ENCODE measurements around the gene MARCO. TPM values are rescaled to one million over a fixed set of nuclear protein-coding genes. Genes with fewer than 3 reads are reported as not detected.

Gene MARCO
- total and polyA plus RNA-seq, 2 donors (not counting 3 experiments of a cell fraction or from before 2014, with no cell fraction given): not detected

GRCh38 chr2:118969734-118970395 is 27.9 kb downstream of the MARCO start:
- no peaks in the 10 kb centered on the region for H3K4me1 ChIP-seq (ENCODE audit: control insufficient read depth, extremely low read depth, insufficient read depth, low read length)
- ChIA-PET POLR2A (no interaction called here), CTCF (no interaction called here)
- DNase-seq (ENCODE audit: low read depth, low spot score) (no peak), FAIRE-seq (no peak)
- no peak overlapping the region for H3K4me2 ChIP-seq (ENCODE audit: insufficient read depth, low read length)
- no peaks in the 10 kb centered on the region for H3K36me3 ChIP-seq (ENCODE audit: control insufficient read depth in 2 of 2, extremely low read depth in 1 of 2, insufficient read depth in 2 of 2, low read length in 2 of 2)
- no peak for TF ChIP-seq MYC (IDR thresholded peaks at IDR 0.05; ENCODE audit: low read depth, low read length)
- no peak for TF ChIP-seq POLR2AphosphoS5 (IDR thresholded peaks at IDR 0.05; ENCODE audit: insufficient read depth, low read depth, low read length)
- no peak for TF ChIP-seq MAX (IDR thresholded peaks at IDR 0.05; ENCODE audit: insufficient read depth, insufficient read length)
- TF ChIP-seq EZH2 (IDR thresholded peaks at IDR 0.05; ENCODE audit: borderline replicate concordance, low read depth, low read length, severe bottlenecking): no peak
- TF ChIP-seq GATA2 (IDR thresholded peaks at IDR 0.05; ENCODE audit: insufficient read depth, insufficient read length, low read depth, low read length): no peak
- TF ChIP-seq FOS (IDR thresholded peaks at IDR 0.05; ENCODE audit: borderline replicate concordance, insufficient read depth, low read length): no peak
- TF ChIP-seq POLR2A (IDR thresholded peaks at IDR 0.05; ENCODE audit: low read depth, low read length): no peak
- TF ChIP-seq, protein P1, sequence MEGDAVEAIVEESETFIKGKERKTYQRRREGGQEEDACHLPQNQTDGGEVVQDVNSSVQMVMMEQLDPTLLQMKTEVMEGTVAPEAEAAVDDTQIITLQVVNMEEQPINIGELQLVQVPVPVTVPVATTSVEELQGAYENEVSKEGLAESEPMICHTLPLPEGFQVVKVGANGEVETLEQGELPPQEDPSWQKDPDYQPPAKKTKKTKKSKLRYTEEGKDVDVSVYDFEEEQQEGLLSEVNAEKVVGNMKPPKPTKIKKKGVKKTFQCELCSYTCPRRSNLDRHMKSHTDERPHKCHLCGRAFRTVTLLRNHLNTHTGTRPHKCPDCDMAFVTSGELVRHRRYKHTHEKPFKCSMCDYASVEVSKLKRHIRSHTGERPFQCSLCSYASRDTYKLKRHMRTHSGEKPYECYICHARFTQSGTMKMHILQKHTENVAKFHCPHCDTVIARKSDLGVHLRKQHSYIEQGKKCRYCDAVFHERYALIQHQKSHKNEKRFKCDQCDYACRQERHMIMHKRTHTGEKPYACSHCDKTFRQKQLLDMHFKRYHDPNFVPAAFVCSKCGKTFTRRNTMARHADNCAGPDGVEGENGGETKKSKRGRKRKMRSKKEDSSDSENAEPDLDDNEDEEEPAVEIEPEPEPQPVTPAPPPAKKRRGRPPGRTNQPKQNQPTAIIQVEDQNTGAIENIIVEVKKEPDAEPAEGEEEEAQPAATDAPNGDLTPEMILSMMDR (IDR thresholded peaks at IDR 0.05; ENCODE audit: extremely low read depth in 1 of 2, insufficient read depth in 1 of 2, low read depth in 1 of 2, low read length in 2 of 2): no peak
- TF ChIP-seq JUN (IDR thresholded peaks at IDR 0.05; ENCODE audit: borderline replicate concordance, insufficient read depth, insufficient read length, low read depth): no peak
- H3K9me3 ChIP-seq (replicated peaks; ENCODE audit: control insufficient read depth, insufficient read depth, low read length): no peaks in the 10 kb centered on the region
- no peaks in the 10 kb centered on the region for H3K27me3 ChIP-seq (ENCODE audit: control insufficient read depth in 2 of 2, insufficient read depth in 2 of 2, low read length in 2 of 2)
- H3K4me3 ChIP-seq (replicated peaks in 1 of 3; ENCODE audit: insufficient read depth in 1 of 3, low read depth in 1 of 3, low read length in 3 of 3): no peak overlapping the region
- no TSS peak for BruUV-seq (replicated peaks)
- H2AFZ ChIP-seq (ENCODE audit: low read depth, low read length): no peak overlapping the region
- dilution Hi-C loops (cut with MboI; ENCODE audit: extremely low pct_ligation_motif_present, low sequenced_read_pairs): no loop called here
- no peaks in the 10 kb centered on the region for H3K79me2 ChIP-seq (ENCODE audit: control insufficient read depth, insufficient read depth, low read length)
- H3K9ac ChIP-seq (replicated peaks; ENCODE audit: extremely low read depth, insufficient read depth, low read length): no peak overlapping the region
- intact Hi-C loops (cut with micrococcal nuclease): no loop called here
- no peak overlapping the region for H3K27ac ChIP-seq (ENCODE audit: insufficient read depth, low read depth, low read length)
- H4K20me1 ChIP-seq (replicated peaks; ENCODE audit: control insufficient read depth, extremely low read depth, insufficient read depth, low read length): no peaks in the 10 kb centered on the region
- H3K9me1 ChIP-seq (replicated peaks; ENCODE audit: control insufficient read depth, extremely low read depth, insufficient read depth, low read length): no peaks in the 10 kb centered on the region
